GM21825 (cell line): ENCODE measurements around the gene C3.
"Not testable (repeated sequence)": the region's sequence is repeated elsewhere in the genome, so short reads cannot be mapped to it uniquely, and the experiment has no call there.

ENCODE experiments used
- ATAC-seq: cut with Tn5 transposase; IDR thresholded peaks from one replicate; pipeline ENCODE4 v1.9.1; 2021; ENCODE audit warnings: mild to moderate bottlenecking, moderate library complexity; ENCODE audit not compliant: unreplicated experiment

C3 gene

DNA sequence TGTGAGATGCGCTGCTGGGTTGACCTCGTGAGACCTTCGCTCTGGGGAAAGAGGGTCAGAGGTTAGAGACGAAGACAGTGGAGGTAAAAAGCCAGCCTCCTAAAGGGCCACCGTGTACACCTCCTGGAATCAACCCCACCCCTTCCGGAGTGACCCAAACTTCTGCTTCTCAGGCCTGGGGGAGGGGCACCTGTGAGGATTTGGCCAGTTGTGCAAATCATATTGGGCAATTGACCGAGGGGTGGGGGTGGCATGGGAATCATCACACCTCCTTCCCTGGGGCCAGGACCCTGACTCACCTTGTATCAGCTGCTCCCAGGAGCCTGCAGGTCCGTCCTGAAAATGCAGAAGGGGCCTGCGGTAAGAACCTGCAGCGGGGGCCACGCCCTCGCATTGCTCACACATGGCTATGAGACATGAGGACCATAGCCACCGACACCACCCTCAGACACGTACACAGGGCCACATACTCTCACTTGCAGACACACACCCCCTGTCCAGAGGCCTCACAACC is 53.3 kb downstream of the C3 start:
- no peak for ATAC-seq

DNA sequence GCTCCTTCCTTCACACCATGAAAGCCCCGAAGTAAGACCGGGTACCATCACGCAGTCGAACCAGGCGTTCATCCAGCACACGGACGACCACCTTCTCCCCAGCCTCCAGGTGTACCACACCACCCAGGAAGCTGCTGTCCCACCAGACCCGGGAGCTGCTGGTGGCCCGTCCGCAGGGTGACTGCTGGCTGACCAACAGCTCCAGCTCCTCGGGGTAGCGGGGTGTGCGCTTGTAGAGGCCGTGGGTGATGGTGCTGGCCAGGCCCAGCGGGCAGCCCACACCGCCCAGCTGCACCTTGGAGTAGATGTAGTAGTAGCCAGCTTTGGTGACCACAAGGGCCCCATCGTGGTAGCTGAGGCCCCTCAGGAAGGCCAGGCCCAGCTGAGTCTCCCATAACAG is 55.5 kb downstream of the C3 start:
- ATAC-seq, result no peak

- ATAC-seq, result no peak
Observed at GRCh38 chr19:6663236-6664201, 56.9 kb downstream of the C3 start.

DNA sequence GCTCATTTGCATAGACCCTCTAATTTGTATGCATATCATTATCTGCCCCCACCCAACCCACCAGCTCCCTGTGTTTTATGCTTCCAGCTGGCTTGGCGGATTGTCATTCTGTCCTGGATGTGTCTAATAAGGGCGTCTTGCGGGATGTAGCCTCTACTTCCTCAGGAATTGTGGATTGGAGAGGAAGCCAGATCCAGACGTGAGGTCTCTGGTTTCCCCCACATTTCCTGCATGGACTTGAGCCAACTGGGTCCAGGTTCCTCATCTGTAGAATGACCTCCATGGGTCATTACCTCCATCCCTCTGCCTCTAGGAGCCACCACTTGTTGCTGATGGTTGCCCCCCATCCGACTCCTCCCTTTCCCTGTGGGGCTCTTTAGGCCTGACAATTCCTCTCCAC is 57.7 kb downstream of the C3 start:
- no peak for ATAC-seq

GRCh38 chr19:6661509-6662244 is 58.8 kb downstream of the C3 start:
- not testable (repeated sequence) for ATAC-seq

GRCh38 chr19:6660930-6661329 is 59.5 kb downstream of the C3 start:
- ATAC-seq, result no peak

GRCh38 chr19:6656390-6656789 is 64.1 kb downstream of the C3 start:
- ATAC-seq, result not testable (repeated sequence)

DNA sequence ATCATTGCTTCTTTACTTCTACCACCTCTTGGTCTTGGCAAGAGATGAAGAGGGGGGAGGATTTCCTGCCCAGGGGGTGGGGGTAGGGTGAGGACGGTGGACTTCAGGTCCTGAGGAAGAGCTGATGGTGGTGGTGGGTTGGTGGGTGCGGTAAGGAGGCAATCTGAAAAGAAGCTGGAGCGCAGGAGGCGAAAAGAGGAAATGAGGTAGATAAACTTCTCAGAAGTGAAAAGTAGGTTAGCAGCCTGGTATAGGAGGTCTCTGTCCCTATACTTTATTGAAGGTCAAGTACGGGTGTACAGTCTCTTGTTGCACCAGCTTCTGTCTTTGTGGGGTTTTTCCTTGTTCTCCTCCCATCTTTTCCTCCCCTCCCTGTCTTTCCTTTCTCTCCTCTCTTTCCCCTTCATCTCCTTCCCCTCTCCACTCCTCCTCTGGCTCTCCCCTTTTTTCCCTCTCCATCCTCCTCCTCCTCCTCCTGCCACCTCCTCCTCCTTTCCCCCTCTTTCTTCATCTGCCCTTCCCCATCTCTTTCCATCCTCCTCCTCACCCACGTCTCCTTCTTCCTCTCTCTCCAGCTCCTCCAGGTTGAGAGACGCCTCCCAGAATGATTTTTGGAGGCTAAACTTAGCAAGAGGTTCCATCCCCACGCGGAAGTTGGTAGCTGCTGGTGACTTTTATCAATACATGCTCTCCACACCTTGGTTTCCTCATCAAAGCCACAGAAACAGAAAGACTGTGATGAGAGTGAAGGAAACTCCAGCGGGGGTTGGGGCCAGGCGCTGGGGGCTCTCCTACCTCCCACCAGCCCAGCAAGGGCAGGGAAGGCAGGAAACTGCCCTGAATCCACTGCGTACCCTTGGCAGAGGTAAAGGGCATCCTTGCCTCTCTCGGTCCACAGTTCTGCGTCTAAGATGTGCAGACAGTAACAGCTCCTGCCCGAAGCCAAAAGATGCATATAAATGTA is 65.8 kb downstream of the C3 start:
- no peak for ATAC-seq

- ATAC-seq, result no peak
Observed at GRCh38 chr19:6652805-6653094, 67.7 kb downstream of the C3 start.

DNA sequence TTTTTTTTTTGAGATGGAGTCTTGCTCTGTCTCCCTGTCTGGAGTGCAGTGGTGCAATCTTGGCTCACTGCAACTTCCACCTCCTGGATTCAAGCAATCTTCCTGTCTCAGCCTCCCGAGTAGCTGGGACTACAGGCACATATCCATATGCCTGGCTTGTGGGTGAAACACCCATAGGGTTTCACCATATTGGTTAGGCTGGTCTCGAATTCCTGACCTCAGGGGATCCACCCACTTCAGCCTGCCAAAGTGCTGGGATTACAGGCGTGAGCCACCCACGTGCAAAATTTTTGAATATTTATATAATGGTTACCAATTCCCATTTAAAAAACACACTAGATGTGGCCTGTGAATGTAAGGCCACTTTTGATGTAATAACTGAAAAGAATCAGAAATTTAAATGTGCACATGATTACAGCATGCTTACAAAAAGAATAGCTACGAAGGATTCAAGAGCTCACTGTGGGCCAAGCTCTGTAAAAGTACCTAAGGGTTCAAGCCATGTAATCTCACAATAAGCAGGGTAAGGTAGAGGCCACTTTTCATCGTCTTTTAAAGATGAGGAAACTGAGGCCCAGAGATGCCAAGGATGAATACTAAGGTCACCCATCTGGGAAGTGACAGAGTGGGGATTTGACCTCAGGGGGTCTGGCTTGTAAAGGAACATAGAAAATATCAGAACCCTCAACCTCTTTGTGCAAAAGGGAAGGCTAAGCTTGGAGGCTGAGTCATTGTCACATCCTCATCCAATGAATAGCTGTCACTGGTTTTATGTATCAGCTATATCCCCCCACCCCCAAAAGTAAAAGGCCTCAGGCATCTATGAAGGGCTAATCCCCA is 68.3 kb downstream of the C3 start:
- ATAC-seq, result no peak

DNA sequence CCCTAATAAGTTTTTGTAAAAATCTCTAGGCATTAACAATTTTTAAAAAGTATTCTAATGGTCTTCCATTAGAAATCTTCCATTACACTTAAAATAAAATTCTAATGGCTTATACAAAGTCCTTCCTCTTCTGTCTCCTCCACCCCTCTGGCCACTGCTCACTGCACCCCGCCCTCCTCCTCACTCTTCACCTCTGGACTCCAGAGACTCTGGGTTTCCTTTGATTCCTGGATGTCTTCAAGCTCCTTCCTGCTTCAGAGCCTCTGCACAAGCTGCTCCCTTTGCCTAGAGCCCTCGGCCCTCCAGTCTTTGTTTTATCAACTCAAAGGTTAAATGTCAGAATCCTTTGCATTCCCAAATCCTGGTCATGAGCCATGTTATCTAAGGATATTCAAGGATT is 71.3 kb downstream of the C3 start:
- ATAC-seq, result no peak

GRCh38 chr19:6648141-6648715 is 72.2 kb downstream of the C3 start:
- ATAC-seq, result no peak

DNA sequence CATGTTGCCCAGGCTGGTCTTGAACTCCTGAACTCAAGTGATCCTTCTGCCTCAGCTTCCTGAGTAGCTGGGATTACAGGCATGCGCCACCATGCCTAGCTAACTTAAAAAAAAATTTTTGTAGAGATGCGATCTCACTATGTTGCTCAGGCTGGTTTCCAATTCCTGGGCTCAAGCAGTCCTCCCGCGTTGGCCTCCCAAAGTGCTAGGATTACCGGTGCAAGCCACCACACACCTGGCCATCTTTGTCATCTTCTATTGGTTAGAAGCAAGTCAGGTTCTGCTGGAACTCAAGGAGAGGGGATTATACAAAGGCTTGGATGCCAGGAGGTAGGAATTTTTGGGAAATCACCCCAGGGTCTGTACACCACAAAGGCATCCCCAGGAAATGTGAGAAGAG is 75.7 kb downstream of the C3 start:
- ATAC-seq, result no peak

- ATAC-seq, result not testable (repeated sequence)
Observed at GRCh38 chr19:6640333-6640732, 80.1 kb downstream of the C3 start.

DNA sequence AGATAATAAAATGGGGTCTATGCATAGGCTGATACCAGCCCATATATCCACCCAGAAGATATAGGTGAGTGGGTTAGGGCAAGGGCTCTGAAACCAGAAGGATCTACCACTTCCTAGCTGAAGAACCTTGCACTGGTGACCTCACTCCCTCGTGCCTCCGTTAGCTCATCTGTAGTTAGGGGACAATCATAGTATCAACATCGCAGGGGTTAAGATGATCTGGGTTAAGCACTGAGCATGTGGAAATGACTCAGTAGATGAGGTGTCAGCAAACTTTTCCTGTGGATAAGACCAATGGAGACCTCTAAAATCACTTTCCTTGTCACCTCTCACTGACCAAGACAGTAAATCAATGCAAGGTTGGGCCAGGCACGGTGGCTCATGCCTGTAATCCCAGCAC is 81.0 kb downstream of the C3 start:
- ATAC-seq, result no peak

- ATAC-seq, result not testable (repeated sequence)
Observed at GRCh38 chr19:6633456-6633813, 87.0 kb downstream of the C3 start.

GRCh38 chr19:6632747-6633455 is 87.5 kb downstream of the C3 start:
- ATAC-seq, result not testable (repeated sequence)

DNA sequence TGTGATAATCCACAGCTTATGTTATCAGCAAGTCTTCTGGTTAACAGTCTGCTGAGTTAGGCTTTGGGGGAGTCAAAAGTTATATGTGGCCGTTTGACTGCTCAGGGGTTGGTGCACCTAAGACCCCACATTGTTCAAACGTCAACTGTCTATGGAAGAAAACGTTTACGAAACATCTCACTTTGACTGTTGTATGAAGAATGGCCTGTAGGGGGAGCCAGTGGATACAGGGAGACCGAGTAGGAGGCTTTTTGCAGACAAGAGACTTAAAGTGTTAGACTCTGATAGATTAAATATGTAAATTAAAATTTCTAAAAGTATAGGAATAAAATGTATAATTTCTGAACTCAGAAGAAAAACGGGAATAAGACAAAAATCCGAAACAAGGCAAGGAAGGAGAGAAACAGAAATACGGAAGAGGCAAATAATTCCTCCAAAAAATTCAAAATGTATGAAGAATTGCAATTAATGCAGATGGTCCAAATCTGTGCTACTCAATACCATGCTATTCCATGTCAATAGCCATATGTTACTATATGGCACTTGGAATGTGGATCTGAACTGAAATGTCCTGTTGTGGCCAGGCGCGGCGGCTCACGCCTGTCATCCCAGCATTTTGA is 88.3 kb downstream of the C3 start:
- ATAC-seq, result no peak
